Limb (tissue), 2 donors: Measurements from ENCODE around the gene SFMBT2.

ENCODE experiments used
- DNase-seq, 2 donors: peaks; one replicate each; pipeline ENCODE4 v3.0.0-alpha.2; 2016; ENCODE audit errors: extremely low spot score in 2 of 2

The SFMBT2 gene

DNA sequence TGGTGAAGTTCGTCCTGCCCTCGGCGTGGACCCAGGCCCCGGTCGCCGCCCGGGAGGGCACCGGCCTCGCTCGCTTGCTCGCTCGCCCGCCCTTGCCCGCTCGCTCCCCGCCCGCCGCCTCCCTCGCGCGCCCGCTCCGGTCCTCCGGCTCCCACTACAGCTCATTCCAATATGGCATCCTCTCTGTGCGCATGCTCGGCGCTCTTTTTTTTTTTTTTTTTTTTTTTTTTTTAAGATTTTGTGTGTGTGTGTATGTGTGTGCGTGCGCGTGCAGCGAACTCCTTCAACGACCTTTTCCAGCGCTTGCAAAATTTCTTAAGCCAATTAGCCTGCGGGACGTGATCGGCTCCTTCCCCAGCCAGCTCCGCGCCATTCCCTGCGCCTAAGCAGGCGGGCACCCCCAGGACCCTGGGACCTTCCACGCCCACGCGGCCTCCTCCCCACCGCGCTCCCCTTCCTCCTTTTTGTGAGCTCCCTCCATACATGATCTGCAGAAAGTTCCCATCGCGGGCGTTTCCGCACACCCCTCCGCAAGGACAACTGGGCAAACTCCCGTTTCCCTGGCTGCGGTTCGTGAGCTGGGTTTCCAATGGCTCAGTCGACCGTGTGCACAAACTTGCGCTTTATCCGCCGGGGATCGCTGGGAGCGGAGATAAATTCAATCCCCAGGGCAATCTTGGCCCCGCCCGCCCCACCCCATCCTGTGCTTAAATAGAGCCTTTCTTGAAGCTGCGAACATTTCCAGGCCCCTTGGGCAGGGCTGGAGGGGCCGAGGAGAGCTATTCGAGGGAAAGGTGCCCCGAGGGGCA lies at the start of gene SFMBT2:
Gene SFMBT2 (minus strand): TSS at position 173 of the 809 bp plus-strand sequence. CDS start 29,136 bp downstream, outside the sequence.
- DNase-seq: peak in 1 of 2 donors; percentile 83

DNA sequence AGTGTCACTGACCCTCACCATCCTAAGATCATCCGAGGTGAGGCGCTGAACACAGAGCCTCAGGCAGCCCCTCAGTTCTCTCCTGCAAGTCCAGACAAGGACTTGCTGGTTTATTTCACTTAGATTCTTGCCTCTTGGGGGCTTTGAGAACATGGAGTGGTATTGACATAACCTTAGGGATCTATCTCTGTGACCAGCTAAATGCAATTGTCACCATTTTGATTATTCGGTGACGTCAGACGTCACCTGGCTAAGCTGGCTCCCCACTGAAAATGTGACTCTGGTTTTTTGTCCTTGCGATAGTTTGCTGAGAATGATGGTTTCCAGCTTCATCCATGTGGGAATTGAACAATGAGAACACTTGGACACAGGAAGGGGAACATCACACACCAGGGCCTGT lies 49.2 kb upstream of the SFMBT2 start:
- DNase-seq: no peak

DNA sequence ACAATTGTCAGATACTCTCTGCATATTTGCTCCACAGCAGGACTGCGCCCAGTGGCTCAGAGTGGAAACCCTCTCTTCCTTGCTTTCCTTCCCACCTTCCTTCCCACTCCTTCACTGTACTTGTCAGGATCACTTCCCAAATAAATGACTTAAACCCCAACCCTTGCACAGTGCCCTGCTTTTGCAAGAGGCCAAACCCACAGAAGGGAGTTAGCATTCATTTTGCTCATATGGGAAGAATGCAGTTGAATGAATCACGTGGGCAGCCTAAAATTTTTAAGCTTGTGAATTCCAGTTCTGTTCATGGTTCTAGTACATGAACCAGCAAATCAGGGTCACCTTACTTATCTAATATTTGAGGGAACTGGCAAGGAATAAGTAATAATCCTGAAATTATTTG lies 47.7 kb upstream of the SFMBT2 start:
- no peak for DNase-seq

DNA sequence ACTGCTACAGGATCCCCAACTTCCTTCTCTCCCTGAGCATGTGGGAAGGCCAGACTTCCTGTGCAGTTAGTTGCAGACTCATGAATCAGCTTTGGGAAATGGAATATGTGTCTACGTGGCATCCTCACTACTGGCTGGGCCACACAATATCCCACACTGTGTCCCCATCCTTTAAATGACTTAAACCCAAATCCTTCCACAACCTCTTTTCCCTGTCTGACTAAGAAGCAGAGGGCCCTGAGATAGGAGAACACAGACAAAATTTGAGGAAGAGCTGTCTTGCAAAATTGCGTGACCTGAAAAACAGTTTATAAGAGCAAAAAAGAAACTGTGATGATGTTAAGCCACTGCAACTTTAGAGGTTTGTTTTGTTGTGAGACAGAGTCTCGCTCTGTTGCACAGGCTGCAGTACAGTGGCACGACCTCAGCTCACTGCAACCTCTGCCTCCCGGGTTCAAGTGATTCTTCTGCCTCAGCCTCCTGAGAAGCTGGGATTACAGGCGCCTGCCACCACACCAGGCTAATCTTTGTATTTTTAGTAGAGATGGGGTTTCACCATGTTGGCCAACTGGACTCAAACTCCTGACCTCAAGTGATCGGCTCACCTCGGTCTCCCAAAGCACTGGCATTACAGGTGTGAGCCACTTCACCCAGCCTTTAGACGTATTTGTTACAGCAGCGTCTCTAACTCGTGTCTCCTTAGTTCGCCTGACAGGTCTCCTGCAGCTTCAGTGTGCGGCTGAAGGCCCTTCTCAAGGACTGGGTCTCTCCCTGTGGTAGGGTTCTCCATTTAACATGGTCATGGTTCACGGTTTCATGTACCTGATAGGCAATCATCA lies 46.9 kb upstream of the SFMBT2 start:
- DNase-seq: no peak

DNA sequence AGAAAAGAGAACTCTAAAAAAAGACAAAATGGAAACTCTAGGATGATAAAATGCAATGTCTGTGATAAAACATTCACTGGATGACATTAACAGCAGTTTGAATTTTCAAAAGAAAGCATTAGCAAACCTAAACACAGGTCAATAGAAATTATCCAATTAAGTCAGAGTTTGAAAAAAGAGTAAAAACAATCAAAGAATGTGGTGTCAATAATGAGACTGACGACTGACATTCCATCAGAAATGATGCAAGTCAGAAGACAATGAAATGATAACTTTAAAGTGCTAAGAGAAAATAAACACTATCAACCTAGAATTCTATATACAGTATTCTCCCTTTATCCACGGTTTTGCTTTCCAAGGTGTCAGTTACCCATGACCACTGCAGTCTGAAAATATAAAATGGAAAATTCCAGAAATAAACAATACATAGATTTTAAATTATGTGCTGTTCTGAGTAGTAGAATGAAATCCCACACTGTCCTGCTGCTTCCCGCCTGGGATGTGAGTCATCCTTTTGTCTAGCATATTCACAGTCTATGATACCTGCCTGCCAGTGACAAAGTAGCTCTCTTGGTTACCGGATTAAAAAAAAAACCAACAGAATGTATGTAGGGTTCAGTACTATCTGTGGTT lies 38.3 kb upstream of the SFMBT2 start:
- no peak for DNase-seq

DNA sequence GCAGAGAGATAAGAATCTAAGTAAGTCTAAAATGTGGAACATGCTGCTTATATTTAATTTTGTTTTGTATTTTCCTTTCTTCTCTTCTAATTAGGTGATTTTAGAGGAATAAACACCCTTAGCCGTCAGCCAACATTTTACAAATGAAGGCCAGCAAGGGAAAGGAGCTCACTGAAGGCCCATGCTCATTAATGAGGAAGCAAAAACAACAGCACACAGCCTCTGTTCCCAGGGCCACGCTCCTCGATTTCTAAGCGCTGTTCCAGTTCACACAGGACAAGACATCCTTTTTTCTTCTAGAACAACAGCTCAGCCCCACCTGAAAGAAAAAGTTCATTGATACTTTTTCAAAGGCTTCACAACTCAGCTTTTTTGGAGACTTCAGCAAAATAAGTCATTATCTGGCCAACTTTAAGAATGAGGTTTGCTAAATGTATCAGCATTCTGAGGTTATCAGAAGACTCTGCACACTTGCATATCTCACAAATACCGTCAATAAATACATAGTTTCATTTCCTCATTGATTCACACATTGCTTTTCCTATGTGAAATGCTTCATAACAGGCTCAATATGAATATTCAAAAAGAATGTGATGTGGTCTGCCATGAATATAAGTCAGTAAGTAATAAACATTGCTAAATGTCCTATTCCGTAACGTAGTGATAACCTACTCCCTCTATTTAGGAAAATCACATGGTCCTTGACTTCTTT lies 34.8 kb upstream of the SFMBT2 start:
- no peak for DNase-seq

DNA sequence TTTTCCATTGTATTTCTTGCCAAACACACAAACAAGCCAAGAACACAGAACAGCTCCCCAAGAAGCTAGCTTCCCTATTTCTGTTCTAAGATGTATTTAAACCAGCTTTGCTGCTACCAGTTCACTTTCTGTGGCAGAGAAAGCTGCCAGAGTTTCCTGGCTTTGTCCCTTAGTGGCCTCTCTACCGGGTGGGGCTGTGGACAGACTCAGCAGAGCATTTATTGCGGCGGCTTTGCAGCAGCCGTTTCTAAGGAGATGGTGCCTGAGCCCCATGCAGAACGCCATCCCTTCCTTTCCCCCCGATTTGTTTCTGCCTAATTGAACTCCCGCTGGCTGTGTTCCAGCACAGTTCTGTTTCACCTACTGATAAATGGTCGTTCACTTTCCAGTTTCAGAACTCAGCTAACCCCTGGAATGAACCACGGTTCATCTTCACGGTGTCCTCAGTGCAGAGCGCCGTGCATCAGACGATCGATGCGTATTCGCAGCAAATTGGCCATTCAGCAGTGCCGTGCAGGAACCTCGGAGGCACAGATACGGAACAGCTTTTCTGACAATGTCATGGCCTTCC lies 33.8 kb upstream of the SFMBT2 start:
- peak in 1 of 2 donors; percentile 54 for DNase-seq

DNA sequence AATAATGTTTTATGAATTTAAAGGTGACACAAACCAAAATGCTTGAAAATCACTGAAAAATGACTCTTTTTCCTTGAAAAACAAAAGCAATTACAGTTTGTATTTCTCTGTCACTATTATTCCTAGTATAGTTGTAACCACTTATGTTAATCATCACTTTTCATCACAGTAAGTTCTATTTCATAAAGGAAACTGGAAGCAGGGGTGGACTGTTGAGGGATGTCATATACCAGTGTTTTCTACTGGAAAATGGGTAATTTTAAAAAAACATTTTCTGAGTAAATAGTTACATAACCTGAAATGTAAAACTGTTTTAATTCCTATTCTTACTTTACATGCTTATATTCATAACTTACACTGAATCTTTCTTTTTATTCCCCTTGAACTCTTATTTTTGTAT lies 32.2 kb upstream of the SFMBT2 start:
- no peak for DNase-seq

DNA sequence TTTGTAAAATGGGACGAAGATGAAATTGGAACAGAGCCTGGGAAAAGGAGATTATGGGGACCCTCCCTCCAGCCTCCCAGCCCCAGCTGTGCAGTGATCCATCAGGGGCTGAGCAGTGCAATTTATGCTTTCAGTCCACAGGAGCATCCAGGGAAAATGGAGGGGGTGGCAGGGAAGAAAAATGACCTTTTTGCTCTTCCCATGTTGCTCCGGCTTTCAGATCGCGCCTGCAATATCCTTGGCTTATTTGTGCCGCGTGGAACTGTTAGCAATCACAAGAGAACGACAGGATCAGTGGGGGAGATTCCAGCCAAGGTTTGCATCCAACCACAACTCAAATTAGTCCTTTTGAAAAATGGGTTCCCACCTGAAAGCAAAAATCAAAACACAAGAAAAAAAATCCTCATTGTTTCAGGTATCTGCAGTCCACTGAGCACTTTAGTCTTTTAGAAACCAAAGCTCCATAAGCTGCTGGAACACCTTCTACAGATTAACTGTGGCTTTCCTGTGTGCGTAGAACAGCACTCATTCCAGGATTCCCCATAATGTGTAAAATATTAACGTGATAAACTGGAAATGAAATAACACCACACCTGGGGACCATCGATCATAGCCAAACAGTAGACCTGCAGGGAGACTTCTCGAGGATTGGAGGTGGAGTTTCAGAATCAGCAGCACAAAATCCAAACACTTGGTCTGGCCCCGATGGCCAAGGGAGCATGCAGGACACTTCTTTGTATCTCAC lies 30.7 kb upstream of the SFMBT2 start:
- DNase-seq: no peak

DNA sequence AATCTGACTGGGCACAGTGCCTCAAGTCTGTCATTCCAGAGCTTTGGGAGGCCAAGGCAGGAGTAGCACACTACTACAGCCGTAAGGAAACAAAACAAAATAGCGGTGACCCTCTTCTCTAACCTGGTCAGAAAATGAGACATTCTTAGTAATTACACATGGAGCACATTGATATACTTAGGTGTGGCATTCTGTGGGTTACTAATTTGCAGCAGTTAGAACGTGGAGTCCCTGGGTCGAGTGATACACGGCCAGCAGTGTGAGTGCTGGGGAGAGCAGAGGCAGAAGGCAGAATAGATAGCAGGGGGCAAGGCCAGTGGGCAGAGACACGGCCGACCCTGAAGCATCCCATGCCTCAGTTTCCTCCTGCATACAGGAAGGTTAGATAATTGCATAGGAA lies 28.9 kb upstream of the SFMBT2 start:
- no peak for DNase-seq

DNA sequence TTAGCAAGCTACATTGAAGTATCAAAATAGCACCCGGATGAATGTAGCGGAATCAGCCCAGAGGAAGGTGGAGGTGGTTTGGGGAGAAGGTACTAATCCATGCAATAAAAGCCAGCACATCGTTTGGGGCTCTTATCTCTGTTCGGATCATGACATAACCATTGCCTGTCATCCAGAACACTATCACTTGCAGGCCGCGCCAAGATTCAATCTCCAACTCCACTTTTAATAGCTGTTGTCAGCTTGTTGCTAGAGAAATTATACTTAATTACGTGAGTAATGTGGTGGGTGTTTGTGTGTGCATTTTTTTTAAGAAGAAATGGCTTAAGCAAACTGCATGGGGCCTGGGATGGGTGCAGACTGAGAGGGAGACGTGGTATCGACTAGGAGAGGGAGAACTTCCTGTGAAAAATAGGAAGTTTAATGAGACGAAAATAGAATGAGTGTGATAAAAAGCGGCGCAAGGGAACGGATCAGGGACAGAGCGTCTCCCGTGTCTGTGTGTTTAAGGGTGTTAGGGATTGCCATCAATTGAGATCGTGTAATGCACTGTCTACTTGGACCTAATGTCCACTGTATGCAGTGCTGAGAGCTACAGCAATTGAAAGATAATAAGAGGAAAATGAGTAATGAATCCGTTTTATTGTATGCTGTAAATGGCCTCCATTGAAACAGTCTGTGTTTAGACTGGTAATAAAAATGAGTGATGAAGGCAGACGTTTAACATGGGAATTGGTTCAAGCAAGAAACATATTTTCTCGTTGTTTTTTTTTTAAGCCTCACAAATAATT lies 27.6 kb upstream of the SFMBT2 start:
- peak in 1 of 2 donors; percentile 16 for DNase-seq

DNA sequence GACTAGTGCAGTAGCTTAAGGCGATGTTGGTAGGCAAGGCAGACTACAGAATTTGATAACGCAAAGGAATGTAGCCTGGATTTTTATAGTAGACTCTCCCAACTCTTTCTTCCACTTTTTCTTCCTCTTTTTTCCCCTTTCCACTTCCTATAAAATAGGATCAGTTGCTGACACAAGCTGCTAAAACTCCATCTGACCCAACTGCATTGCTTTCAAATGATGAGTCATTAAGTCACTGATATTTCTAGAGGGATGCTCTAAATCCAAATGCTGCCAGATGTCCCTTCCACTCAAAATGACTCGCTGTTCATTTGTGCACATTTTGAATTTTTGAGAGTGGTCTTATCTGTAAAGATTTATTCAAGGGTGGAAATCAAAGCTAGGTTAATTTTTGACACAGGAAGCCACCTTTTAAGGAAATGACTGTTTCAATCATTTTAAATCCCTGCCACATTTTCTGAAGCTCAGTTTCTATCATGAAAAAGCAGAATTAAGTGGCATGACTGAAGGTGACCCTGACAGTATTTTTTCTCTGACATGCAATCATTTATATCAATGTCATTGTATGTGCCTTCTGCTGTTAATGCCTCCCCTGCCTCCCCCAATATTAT lies 25.8 kb upstream of the SFMBT2 start:
- no peak for DNase-seq

DNA sequence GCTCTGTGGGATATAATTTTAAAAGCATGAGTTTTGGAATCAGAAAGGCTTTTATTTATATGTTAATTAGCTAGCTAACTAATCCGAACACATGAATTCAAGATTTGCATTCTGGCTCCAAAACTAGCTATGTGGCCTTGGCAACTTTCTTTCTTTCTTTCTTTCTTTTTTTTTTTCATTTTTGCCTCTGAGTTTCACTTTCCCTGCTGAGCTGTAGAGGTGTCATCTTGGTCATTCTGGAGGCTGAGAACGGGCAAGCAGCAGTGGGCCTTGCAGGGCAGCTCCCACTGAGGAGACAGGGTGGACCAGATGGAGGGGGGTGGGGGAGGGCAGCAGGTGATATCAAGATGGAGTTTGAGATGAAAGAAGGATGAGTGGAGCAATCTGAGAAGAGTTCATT lies 24.8 kb upstream of the SFMBT2 start:
- DNase-seq: no peak

DNA sequence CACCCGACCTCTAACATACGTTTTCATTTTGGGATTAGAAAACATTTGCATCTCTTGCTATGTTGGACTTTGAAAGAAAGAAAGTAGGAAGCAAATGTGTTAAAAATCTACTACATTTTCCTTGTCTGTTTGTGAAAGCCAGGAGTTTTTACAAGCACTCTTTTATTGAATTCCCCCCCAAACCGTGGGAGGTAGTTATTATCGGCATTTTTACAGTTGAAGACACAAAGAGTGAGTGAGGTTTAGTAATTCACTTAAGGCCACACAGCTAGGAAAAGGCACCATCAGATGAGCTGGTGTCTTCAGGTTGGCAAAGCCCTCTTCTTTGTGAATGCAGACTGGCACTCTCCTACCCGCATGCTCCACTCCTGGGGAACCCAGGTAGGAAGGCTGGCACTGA lies 23.5 kb upstream of the SFMBT2 start:
- DNase-seq: no peak

DNA sequence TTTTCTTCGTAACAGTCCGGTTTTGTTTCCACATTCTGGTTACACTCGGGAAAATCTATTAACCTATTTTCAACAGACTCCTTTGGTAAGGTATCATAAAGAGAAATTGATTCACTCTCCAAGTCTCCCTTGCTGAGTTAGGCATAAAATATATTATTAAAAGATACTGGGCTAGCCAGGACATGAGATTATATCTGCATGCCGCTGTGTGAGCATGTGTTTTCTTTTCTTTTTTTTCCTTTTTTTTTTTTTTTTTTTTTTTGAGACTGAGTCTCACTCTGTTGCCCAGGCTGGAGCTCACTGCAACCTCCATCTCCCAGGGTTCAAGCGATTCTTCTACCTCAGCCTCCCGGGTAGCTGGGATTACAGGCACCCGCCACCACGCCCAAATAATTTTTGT lies 23.0 kb upstream of the SFMBT2 start:
- DNase-seq: no peak

DNA sequence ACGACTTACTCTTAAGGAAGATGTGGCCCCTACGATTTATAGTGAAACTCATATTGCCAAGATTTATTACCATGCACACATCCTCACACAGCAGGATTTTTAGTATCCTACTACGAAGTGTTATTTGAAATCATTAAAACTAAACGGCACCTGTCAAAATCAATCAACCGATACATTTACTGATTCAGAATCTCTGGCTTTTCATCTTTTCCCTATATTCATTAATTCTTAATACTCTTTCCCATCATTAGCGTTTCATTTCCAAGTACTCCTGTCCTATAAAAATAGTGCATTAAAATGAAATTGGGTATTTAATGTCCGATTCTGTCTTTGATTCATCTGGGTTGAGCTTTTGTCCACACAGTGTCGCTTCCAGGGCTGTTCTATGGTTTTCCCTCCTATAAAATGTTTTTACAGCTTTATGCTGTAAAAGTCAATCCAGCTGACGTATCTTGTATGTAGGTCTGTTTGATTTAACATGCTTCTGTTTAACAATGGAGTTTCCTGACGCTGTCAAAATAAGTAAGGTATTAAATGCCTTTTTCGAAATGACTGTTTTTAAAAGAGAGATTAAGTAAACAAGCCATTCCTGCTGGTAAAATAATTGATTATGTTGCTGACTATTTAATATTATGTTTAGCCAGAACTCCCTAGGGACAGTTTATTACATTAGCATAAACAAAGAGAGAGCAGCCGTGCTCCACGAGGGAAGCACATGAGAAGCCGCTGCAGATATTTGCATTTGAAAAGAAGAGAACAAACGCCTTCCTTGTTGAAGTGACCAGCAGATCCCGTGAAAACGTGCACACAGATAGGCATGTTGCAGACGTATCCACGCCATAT lies 22.3 kb upstream of the SFMBT2 start:
- no peak for DNase-seq

DNA sequence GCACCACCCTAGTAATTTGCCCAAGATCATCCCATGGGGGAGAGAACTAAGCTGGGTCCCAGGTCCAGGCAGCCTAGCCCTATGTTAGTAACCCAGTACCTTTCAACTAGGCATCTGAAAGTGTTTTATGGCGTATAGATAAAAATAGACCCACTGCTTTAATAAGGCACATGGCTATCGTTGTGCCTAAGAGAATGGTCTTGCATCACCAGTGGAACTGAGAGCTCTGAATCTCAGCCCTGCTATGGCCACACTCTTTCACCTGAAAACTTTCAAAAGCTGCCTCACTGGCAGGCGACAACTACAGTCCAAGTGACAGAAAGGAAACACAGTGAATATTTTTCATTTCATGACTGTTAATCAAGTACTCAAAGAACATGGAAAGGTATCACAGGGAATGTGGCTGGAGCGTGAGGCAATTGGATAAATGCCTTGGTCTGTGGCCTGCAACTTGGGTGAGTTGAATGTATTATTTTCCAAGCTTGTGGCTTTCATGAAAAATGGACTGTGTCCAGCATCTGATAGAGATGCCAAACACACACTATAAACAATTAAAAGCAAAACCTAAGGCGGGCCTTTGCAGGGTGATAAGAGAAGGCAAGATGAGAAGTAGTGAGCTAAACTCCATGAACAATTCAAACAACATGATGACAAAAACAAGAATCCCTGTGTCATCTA lies 18.0 kb upstream of the SFMBT2 start:
- DNase-seq: no peak

DNA sequence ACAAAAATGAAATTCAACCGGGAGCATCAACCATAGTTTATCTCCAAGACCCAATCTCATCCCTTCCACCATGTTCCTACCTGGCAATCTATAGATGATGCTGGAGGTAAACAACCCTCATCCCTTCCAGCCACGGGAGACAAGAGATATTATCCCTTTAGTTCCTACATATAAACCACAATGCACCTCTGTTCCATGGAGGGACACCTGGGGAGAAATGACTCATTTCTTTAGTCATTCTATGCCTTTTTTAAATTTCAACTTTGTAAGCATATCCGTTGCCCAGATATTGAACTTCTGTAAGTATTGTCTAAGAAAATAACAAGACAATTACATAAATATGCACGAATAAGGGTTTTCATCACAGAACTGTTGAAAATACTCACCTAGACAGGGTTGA lies 15.5 kb upstream of the SFMBT2 start:
- no peak for DNase-seq
